Measurements from ENCODE around the gene PLA2R1.

Gene PLA2R1

GRCh38 chr2:160075171-160075570, 12.8 kb upstream of the PLA2R1 start:
- no peak for DNase-seq (ENCODE audit: low spot score)
- no CpG with 5 or more reads among the region's 5 CpGs for WGBS, 2 donors (ENCODE audit: extremely low coverage in 2 of 2, insufficient read length in 2 of 2, insufficient replicate concordance in 1 of 2)
- H3K9me3 ChIP-seq (replicated peaks in 1 of 2; ENCODE audit: control insufficient read depth in 2 of 2, insufficient read depth in 1 of 2, low read depth in 1 of 2, low read length in 2 of 2) = peaks cover 0 to 2% of the 10 kb centered on the region in 2 donors
- no peaks in the 10 kb centered on the region for H3K4me1 ChIP-seq (ENCODE audit: control insufficient read depth in 2 of 2, insufficient read depth in 1 of 2, low read depth in 1 of 2, low read length in 2 of 2)
- H2BK15ac ChIP-seq (ENCODE audit: low read length) = no peak overlapping the region
- H3K4me2 ChIP-seq (ENCODE audit: insufficient read depth, low read length, poor library complexity, severe bottlenecking) = no peak overlapping the region
- H3K27ac ChIP-seq (replicated peaks; ENCODE audit: low read length) = no peak overlapping the region
- no peak overlapping the region for H3K9ac ChIP-seq (ENCODE audit: low read depth, low read length, poor library complexity)
- H3K79me1 ChIP-seq (ENCODE audit: low read depth, low read length) = no peaks in the 10 kb centered on the region
- H3K4ac ChIP-seq (ENCODE audit: low read length) = no peak overlapping the region
- no peak overlapping the region for H2AK5ac ChIP-seq (ENCODE audit: low read depth, low read length)
- no peak overlapping the region for H3K18ac ChIP-seq (ENCODE audit: low read length)
- no peaks in the 10 kb centered on the region for H3K27me3 ChIP-seq (ENCODE audit: control insufficient read depth in 3 of 3, insufficient read depth in 3 of 3, low read depth in 1 of 3, low read length in 3 of 3)
- no peak overlapping the region for H3K23ac ChIP-seq (ENCODE audit: low read depth, low read length, poor library complexity)
- H4K8ac ChIP-seq (ENCODE audit: low read depth, low read length) = no peak overlapping the region
- no peaks in the 10 kb centered on the region for H3K36me3 ChIP-seq (replicated peaks in 1 of 2; ENCODE audit: control insufficient read depth in 2 of 2, insufficient read depth in 2 of 2, low read length in 2 of 2)
- H2BK12ac ChIP-seq (ENCODE audit: low read length) = no peak overlapping the region
- H3K14ac ChIP-seq (ENCODE audit: low read length) = peak overlapping the region; percentile 76
- no peak overlapping the region for H2BK5ac ChIP-seq (ENCODE audit: low read length)
- no peak overlapping the region for H4K91ac ChIP-seq (ENCODE audit: low read depth, low read length, poor library complexity)
- no peak overlapping the region for H3K4me3 ChIP-seq (ENCODE audit: low read length in 2 of 2)
- H2BK120ac ChIP-seq (ENCODE audit: low read depth, low read length) = no peak overlapping the region
- H2AFZ ChIP-seq (ENCODE audit: low read length) = no peak overlapping the region

GRCh38 chr2:160073284-160073888, 11.0 kb upstream of the PLA2R1 start:
- no peak overlapping the region for H2AFZ ChIP-seq (ENCODE audit: low read length)
- H4K91ac ChIP-seq (ENCODE audit: low read depth, low read length, poor library complexity) = no peak overlapping the region
- no peak overlapping the region for H2AK5ac ChIP-seq (ENCODE audit: low read depth, low read length)
- no peak overlapping the region for H2BK120ac ChIP-seq (ENCODE audit: low read depth, low read length)
- no peak overlapping the region for H2BK15ac ChIP-seq (ENCODE audit: low read length)
- no CpG with 5 or more reads among the region's 2 CpGs for WGBS, 2 donors (ENCODE audit: extremely low coverage in 2 of 2, insufficient read length in 2 of 2, insufficient replicate concordance in 1 of 2)
- H3K79me1 ChIP-seq (ENCODE audit: low read depth, low read length) = no peaks in the 10 kb centered on the region
- no peak overlapping the region for H3K9ac ChIP-seq (ENCODE audit: low read depth, low read length, poor library complexity)
- H3K4me3 ChIP-seq (ENCODE audit: low read length in 2 of 2) = no peak overlapping the region
- H3K18ac ChIP-seq (ENCODE audit: low read length) = no peak overlapping the region
- H3K14ac ChIP-seq (ENCODE audit: low read length) = no peak overlapping the region
- no peak overlapping the region for H4K8ac ChIP-seq (ENCODE audit: low read depth, low read length)
- no peak overlapping the region for H3K4ac ChIP-seq (ENCODE audit: low read length)
- no peak overlapping the region for H3K4me2 ChIP-seq (ENCODE audit: insufficient read depth, low read length, poor library complexity, severe bottlenecking)
- H3K9me3 ChIP-seq (replicated peaks in 1 of 2; ENCODE audit: control insufficient read depth in 2 of 2, insufficient read depth in 1 of 2, low read depth in 1 of 2, low read length in 2 of 2) = peaks cover 2 to 8% of the 10 kb centered on the region in 2 donors
- no peaks in the 10 kb centered on the region for H3K27me3 ChIP-seq (ENCODE audit: control insufficient read depth in 3 of 3, insufficient read depth in 3 of 3, low read depth in 1 of 3, low read length in 3 of 3)
- no peak overlapping the region for H2BK5ac ChIP-seq (ENCODE audit: low read length)
- no peaks in the 10 kb centered on the region for H3K36me3 ChIP-seq (replicated peaks in 1 of 2; ENCODE audit: control insufficient read depth in 2 of 2, insufficient read depth in 2 of 2, low read length in 2 of 2)
- no peak overlapping the region for H3K27ac ChIP-seq (replicated peaks; ENCODE audit: low read length)
- H3K4me1 ChIP-seq (ENCODE audit: control insufficient read depth in 2 of 2, insufficient read depth in 1 of 2, low read depth in 1 of 2, low read length in 2 of 2) = no peaks in the 10 kb centered on the region
- no peak overlapping the region for H2BK12ac ChIP-seq (ENCODE audit: low read length)
- H3K23ac ChIP-seq (ENCODE audit: low read depth, low read length, poor library complexity) = no peak overlapping the region
- DNase-seq (ENCODE audit: low spot score) = no peak

DNA sequence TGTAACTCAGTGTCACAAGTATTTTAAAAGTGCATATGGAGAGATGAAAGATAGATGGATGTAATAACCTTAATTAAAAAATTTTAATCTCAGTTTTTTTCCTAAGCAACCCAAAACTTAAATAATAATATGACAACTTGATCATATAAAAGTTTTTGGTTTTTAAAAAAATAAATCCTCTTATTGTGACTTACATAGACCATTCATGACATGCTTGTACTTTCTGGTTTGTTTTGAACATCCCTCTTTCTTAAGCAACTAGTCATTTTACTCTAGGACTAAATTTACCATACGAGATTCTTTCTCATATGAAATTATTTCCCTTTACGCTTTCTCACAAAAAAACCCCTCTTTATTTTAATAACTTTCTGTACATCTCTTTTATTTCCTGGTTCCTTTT, 6.5 kb upstream of the PLA2R1 start:
- Histone ChIP-seq H3K36me3 (replicated peaks in 1 of 2; ENCODE audit: control insufficient read depth in 2 of 2, insufficient read depth in 2 of 2, low read length in 2 of 2) (no peaks in the 10 kb centered on the region), H3K4ac (ENCODE audit: low read length) (no peak overlapping the region), H3K27me3 (ENCODE audit: control insufficient read depth in 3 of 3, insufficient read depth in 3 of 3, low read depth in 1 of 3, low read length in 3 of 3) (peaks cover 0 to 4% (median 2%) of the 10 kb centered on the region in 3 experiments), H3K9ac (ENCODE audit: low read depth, low read length, poor library complexity) (no peak overlapping the region), H3K4me2 (ENCODE audit: insufficient read depth, low read length, poor library complexity, severe bottlenecking) (no peak overlapping the region), H3K79me1 (ENCODE audit: low read depth, low read length) (no peaks in the 10 kb centered on the region), H2BK5ac (ENCODE audit: low read length) (no peak overlapping the region), H2BK120ac (ENCODE audit: low read depth, low read length) (no peak overlapping the region), H3K14ac (ENCODE audit: low read length) (no peak overlapping the region), H3K18ac (ENCODE audit: low read length) (no peak overlapping the region), H3K4me3 (ENCODE audit: low read length in 2 of 2) (no peak overlapping the region), H4K8ac (ENCODE audit: low read depth, low read length) (no peak overlapping the region), H3K27ac (replicated peaks; ENCODE audit: low read length) (no peak overlapping the region), H2BK15ac (ENCODE audit: low read length) (no peak overlapping the region), H3K23ac (ENCODE audit: low read depth, low read length, poor library complexity) (no peak overlapping the region), H3K9me3 (replicated peaks in 1 of 2; ENCODE audit: control insufficient read depth in 2 of 2, insufficient read depth in 1 of 2, low read depth in 1 of 2, low read length in 2 of 2) (peaks cover 3 to 10% of the 10 kb centered on the region in 2 donors), H3K4me1 (ENCODE audit: control insufficient read depth in 2 of 2, insufficient read depth in 1 of 2, low read depth in 1 of 2, low read length in 2 of 2) (no peaks in the 10 kb centered on the region), H2AFZ (ENCODE audit: low read length) (no peak overlapping the region), H4K91ac (ENCODE audit: low read depth, low read length, poor library complexity) (no peak overlapping the region), H2AK5ac (ENCODE audit: low read depth, low read length) (no peak overlapping the region), H2BK12ac (ENCODE audit: low read length) (no peak overlapping the region)
- no peak for DNase-seq (ENCODE audit: low spot score)
- 100% methylated on average over 2 of the region's 2 CpGs for WGBS, 2 donors (ENCODE audit: extremely low coverage in 2 of 2, insufficient read length in 2 of 2, insufficient replicate concordance in 1 of 2)

- H3K27me3 ChIP-seq (ENCODE audit: control insufficient read depth in 3 of 3, insufficient read depth in 3 of 3, low read depth in 1 of 3, low read length in 3 of 3) = peaks cover 0 to 44% (median 20%) of the 10 kb centered on the region in 3 experiments
- H2AFZ ChIP-seq (ENCODE audit: low read length) = no peak overlapping the region
- WGBS, 2 donors (ENCODE audit: extremely low coverage in 2 of 2, insufficient read length in 2 of 2, insufficient replicate concordance in 1 of 2) = no CpG with 5 or more reads among the region's 1 CpG
- no peak overlapping the region for H3K9ac ChIP-seq (ENCODE audit: low read depth, low read length, poor library complexity)
- H3K4me1 ChIP-seq (ENCODE audit: control insufficient read depth in 2 of 2, insufficient read depth in 1 of 2, low read depth in 1 of 2, low read length in 2 of 2) = peaks cover 0 to 10% of the 10 kb centered on the region in 2 donors
- H2BK12ac ChIP-seq (ENCODE audit: low read length) = no peak overlapping the region
- H3K4me2 ChIP-seq (ENCODE audit: insufficient read depth, low read length, poor library complexity, severe bottlenecking) = no peak overlapping the region
- DNase-seq (ENCODE audit: low spot score) = no peak
- no peak overlapping the region for H4K8ac ChIP-seq (ENCODE audit: low read depth, low read length)
- no peak overlapping the region for H4K91ac ChIP-seq (ENCODE audit: low read depth, low read length, poor library complexity)
- no peak overlapping the region for H2BK120ac ChIP-seq (ENCODE audit: low read depth, low read length)
- no peak overlapping the region for H2AK5ac ChIP-seq (ENCODE audit: low read depth, low read length)
- no peaks in the 10 kb centered on the region for H3K36me3 ChIP-seq (replicated peaks in 1 of 2; ENCODE audit: control insufficient read depth in 2 of 2, insufficient read depth in 2 of 2, low read length in 2 of 2)
- peaks cover 1 to 10% of the 10 kb centered on the region in 2 donors for H3K9me3 ChIP-seq (replicated peaks in 1 of 2; ENCODE audit: control insufficient read depth in 2 of 2, insufficient read depth in 1 of 2, low read depth in 1 of 2, low read length in 2 of 2)
- no peak overlapping the region for H3K4me3 ChIP-seq (ENCODE audit: low read length in 2 of 2)
- no peak overlapping the region for H3K18ac ChIP-seq (ENCODE audit: low read length)
- no peak overlapping the region for H3K23ac ChIP-seq (ENCODE audit: low read depth, low read length, poor library complexity)
- H3K79me1 ChIP-seq (ENCODE audit: low read depth, low read length) = no peaks in the 10 kb centered on the region
- no peak overlapping the region for H3K27ac ChIP-seq (replicated peaks; ENCODE audit: low read length)
- H2BK5ac ChIP-seq (ENCODE audit: low read length) = no peak overlapping the region
- no peak overlapping the region for H3K14ac ChIP-seq (ENCODE audit: low read length)
- no peak overlapping the region for H3K4ac ChIP-seq (ENCODE audit: low read length)
- H2BK15ac ChIP-seq (ENCODE audit: low read length) = no peak overlapping the region
Measured at GRCh38 chr2:160064916-160065315, 2.5 kb upstream of the PLA2R1 start.

All from neuronal stem cell (in vitro differentiated cells).